ENCODE results near the gene ISY1. TPM values are rescaled to one million over a fixed set of nuclear protein-coding genes. Genes with fewer than 3 reads are reported as not detected.
"Not testable (repeated sequence)": the region's sequence is repeated elsewhere in the genome, so short reads cannot be mapped to it uniquely, and the experiment has no call there.

ISY1 gene
- total RNA-seq: 10 to 100 TPM; 27.0 to 32.0 TPM
- long read RNA-seq, transcript ISY1-203 (11 exons, 3,842 nt): major isoform, 22 of 30 reads
- long read RNA-seq, partial matches to known transcripts: 2 of 30 reads
- long read RNA-seq, other reads (novel, unspliced or antisense): 5 of 30 reads

DNA sequence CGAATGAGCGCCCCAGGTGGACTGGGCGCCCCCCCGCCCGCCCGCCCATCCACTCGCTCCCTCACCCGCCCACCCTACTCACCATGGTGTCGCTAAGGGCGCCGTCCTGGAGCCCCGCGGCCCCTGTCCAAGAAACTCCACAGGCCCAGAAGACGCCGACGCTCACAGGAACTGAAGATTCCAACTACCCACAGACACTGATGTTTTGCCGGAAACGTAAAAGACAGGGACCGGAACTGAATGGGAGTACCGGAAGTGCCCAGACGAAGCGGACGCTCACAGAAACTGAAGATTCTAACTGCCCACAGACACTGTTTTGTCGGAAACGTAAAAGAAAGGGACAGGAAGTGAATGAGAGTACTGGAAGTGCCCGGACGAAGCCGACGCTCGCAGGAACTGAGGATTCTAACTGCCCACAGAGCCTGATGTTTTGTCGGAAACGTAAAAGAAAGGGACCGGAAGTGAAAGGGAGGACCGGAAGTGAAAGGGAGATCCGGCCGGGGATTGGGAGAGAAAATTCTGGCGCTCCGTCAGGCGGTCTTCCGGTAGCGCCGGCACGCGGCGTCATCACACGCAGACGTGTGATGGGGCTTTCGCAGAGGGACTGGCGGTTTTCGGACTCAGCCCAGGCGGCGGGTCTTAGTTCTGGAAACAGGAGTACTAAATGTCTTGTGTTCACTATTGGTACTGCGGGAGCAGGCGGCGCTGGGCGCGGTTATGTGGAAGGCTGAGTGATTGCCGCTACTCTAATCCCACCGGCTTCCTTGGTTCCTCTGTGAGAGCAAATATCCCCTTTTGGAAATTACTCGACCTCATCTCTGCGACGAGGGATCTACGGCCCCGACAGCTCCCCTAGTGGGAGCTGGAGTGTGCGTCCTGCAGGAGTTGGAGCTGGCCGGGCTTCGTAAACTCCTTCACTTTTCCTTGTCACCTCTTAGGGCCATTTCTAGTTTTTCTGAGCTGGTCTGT lies at the start of gene ISY1:
TSS of gene ISY1 (minus strand) at position 173 of the 969 bp plus-strand sequence. CDS start at position 85, 88 bp downstream.
- DNase-seq: peak; percentile 88 to 90
- intact Hi-C loops (cut with DNase I, micrococcal nuclease): no loop called here
- peak; percentile 90 for ATAC-seq

DNA sequence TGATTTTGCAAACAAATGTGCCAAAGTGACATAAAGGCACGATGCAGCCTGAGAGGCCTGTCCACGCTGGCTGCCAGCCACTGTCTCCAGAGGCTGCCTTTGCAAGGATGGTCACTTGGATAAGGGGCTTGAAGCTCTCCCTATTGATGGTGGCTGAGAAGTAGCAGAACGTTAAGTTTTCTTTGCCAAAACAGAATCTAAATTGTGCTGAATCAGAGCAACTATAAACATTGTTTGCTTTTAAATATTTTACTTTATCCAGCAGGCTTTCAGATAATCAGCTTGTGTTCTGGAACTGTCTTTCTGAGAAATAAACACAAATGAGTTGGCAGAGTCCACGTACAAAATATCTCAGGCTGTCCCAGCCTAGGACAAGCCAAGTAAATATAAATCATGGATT lies 46.6 kb upstream of the ISY1 start:
- no peak for DNase-seq
- ATAC-seq: no peak
- intact Hi-C loops (cut with DNase I, micrococcal nuclease): no loop called here

DNA sequence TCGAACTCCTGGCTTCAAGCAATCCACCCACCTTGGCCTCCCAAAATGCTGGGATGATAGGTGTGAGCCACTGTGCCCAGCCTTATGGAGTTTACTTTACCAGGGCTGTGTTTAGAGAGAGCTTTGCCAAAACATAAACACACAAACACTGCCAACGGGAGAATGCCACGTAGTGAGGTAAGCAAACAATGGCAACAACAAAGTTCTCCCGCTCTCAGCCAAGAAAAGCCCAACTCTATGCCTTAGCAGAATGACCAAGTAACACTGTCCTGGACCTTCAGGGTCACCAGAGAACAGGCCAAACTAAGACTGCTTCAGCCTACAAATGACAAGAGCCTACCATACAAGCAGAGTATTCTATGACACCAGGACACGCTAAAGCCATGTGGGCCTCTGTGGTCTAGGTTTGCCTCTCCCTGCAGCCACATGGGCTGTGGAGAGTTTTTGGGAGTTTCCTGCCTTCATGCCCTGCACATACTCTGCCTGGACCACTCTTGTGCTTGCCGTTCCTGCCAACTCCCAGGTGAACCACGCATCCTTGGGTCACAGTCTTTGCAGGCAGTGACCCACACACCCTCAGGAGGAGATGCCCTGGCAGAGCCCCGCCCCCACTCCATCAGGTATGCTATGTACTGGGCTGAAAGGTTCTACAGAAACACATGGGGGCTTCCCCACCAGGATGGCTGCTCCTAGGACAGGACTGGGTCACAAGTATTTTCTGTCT lies 44.4 kb upstream of the ISY1 start:
- ATAC-seq (no peak), DNase-seq (no peak)
- intact Hi-C loops (cut with DNase I, micrococcal nuclease): no loop called here

DNA sequence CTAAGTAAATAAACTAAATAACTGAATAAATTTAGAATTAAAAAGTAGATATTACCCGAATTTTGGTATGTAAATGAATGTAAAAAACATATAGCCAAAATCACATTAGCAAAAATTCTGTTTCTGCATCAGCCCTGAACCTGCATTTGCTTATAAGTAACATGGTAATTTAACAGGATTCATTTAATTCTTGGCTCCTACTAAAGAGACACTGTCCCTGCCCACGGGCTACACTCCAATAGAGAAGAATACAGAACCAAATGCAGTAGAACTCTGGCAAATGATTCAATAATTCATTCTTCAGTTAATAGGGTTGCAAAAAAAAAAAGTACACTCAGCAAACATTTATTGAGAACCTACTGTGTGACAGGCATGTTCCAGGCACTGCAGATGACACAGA lies 43.6 kb upstream of the ISY1 start:
- intact Hi-C loops (cut with DNase I, micrococcal nuclease): no loop called here

DNA sequence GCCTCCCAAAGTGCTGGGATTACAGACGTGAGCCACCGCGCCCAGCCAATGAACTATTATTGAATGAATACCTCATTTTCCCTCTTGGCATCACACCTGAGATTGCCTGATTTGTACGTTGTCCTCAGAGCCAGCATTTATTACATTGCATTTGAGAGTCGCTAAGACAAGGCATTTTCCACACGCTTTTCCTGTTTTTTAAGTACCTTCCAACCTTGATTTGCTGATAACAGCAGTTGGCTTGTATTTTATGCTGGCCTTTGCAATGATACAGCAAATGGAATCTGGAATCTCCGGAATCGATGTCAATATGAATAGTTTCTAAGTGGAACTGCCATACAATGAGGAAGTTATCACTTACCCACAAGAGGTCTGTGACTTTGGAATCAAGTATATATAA lies 38.5 kb upstream of the ISY1 start:
- intact Hi-C loops (cut with DNase I, micrococcal nuclease): no loop called here
- ATAC-seq (no peak), DNase-seq (no peak)

More for the DNA sequence above, 43.6 kb upstream of the ISY1 start:
- ATAC-seq (no peak), DNase-seq (no peak)

DNA sequence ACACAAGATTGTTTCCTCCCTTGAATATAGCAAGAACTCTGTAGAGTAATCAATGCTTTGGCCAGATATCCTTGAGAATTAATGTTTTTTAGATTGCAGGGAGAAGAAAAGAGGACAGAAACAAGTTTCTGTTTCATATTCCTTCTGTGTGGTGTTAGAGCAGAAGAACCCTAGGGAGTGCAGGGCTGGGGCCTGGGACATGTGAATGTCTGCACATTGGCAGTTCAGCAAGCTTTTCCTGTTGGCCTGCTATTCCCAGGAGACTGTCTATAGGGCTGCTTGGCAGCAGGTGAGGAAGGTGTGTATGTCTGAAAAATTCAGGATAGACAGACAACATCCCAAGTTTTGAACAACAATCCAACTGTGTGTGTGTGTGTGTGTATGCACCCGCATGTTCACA lies 36.5 kb upstream of the ISY1 start:
- no peak for ATAC-seq
- intact Hi-C loops (cut with DNase I, micrococcal nuclease): no loop called here

DNA sequence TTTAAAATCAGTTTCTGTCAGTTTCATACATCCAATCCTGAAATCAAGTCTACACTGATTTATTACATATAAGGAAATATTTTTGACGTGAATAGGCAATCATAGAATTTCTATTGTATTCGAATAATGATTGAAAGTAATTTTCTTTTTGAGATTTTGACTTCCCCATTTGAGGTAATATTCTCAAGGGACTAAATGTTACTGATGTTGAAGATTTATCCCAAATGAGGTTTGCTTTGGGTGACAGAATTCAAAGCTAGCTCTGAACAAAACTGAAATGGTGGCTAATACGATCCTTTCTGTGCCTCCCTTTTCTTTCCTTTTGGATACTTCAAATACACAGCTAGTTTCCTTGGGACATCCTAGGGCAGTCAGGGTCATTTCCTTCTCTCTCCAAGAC lies 35.7 kb upstream of the ISY1 start:
- ATAC-seq: no peak
- no peak for DNase-seq
- intact Hi-C loops (cut with DNase I, micrococcal nuclease): no loop called here

More for the DNA sequence above, 36.5 kb upstream of the ISY1 start:
- DNase-seq: no peak

DNA sequence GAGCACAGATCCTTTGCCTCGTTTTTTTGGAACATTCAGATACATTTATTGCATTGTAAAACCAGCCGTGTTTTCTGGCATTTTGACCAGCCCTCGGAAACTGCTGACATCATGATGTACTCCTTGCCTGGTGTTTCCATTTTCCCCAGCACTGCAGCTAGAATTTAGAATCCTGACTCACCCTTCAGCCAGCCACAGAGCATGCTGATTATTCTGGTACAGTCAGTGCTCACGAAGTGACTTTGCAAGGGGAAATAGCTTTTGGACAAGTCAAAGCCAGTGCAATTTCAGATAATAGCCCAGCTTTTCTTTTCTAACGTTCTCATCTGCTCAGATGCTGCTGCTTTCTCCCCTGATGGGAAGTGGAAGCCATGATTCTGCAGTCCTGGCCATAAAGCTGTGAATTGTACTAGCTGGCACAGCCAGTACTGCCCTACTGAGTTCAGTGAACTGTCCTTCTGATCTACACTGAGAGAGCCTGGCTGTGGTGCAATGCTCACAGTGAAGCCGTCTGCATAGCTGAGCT lies 34.9 kb upstream of the ISY1 start:
- ATAC-seq: peak; percentile 87
- intact Hi-C loops (cut with DNase I, micrococcal nuclease): no loop called here
- DNase-seq: peak; percentile 9 to 49

DNA sequence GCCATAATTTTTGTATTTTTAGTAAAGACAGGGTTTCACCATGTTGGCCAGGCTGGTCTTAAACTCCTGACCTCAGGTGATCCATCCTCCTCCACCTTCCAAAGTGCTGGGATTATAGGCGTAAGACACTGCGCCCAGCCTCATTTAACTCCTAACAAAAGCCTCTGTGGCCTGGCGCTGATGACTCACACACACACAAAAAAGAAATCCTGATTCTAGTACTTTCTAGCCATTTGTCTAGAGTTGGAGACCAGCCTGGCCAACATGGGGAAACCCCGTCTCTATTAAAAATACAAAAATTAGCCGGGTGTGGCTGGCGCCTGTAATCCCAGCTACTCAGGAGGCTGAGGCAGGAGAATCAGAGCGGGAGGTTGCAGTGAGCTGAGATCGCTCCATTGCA lies 28.9 kb upstream of the ISY1 start:
- ATAC-seq; intact Hi-C loops (cut with DNase I, micrococcal nuclease); DNase-seq: not testable (repeated sequence)

DNA sequence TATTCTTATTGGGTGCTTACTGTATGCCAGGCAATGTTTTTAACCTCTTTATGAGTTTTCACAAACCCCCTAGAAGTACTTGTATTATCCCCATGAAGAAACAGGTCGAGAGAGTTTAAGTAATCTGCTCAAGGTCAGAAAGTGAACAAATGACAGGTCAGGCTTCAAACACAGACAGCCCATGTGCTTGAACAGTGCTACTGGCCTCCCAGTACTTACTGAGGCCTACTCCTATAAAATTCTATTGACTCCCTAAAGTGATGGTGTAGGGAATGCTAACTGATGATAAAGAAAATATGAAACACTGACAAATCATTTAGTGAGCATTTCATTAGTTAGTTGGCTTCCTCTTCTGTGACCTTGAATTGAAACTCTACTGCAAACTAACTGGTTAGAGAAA lies 27.0 kb upstream of the ISY1 start:
- DNase-seq (no peak), ATAC-seq (no peak)
- intact Hi-C loops (cut with DNase I, micrococcal nuclease): no loop called here

DNA sequence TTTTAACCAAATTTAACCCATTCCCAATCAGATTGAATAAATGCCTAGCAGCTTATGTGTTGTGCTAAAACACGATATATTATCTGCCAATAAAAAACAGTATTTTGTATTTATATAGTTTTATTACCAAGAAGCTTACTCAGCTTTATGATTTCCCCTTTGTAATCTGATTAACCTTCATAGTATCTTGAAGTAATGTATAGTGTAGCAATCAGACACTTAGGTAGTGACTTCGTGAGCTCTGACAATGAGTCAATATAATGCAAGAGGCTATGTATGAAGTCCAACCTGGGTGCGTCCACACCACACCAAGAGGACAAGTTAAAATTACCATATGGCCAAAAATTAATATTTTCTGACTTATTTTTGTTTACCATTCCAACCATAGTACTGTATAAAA lies 24.9 kb upstream of the ISY1 start:
- DNase-seq (no peak), ATAC-seq (peak; percentile 59)
- intact Hi-C loops (cut with DNase I, micrococcal nuclease): no loop called here

DNA sequence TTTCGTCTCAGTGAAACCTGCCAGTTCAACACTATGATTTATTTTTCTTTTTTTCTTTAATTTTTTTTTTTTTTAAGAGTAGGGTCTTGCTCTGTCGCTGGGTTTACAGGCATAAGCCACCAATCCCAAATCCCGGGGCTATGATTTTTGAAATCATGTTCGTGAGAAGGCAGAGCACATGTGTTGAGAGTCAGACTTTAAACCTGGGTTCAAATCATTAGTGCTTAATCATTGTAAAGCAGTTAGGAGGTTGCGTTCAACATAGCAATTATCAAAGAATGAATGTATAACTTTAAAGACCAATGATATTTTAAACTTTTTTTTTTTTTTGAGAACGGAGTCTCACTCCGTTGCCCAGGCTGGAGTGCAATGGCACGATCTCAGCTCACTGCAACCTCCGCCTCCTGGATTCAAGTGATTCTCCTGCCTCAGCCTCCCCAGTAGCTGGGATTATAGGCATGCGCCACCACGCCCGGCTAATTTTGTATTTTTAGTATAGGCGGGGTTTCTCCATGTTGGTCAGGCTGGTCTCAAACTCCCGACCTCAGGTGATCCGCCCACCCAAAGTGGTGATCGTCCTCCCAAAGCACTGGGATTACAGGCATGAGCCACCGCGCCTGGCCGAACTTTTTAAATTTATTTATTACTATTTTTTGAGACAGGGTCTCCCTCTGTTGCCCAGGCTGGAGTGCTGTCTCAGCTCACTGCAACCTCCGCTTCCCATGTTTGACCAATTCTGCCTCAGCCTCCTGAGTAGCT lies 24.1 kb upstream of the ISY1 start:
- intact Hi-C loops (cut with DNase I, micrococcal nuclease): loop anchor here in 1 of 2 donors (5.0 kb wide), 1 partner anchor 62 kb away; the partner anchor contains the start of gene COPG1
- ATAC-seq: not testable (repeated sequence)

DNA sequence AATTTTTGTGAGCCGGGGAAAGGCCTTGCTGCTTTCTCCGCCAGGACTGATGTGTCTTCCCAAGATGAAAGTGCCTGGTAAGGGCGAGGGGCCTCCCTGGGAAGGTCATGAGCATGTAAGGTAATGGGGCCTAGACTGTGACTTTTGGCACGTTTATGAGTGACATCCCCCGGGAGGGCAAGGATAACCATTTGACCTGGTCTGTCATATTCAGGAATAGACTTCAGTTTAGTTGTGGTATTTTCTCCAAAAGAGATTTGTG lies 23.5 kb upstream of the ISY1 start:
- peak; percentile 9 for ATAC-seq
- intact Hi-C loops (cut with DNase I, micrococcal nuclease): loop anchor here in 1 of 2 donors (5.0 kb wide), 1 partner anchor 63 kb away; the partner anchor contains the start of gene COPG1

More for the DNA sequence above, 24.1 kb upstream of the ISY1 start:
- not testable (repeated sequence) for DNase-seq

DNA sequence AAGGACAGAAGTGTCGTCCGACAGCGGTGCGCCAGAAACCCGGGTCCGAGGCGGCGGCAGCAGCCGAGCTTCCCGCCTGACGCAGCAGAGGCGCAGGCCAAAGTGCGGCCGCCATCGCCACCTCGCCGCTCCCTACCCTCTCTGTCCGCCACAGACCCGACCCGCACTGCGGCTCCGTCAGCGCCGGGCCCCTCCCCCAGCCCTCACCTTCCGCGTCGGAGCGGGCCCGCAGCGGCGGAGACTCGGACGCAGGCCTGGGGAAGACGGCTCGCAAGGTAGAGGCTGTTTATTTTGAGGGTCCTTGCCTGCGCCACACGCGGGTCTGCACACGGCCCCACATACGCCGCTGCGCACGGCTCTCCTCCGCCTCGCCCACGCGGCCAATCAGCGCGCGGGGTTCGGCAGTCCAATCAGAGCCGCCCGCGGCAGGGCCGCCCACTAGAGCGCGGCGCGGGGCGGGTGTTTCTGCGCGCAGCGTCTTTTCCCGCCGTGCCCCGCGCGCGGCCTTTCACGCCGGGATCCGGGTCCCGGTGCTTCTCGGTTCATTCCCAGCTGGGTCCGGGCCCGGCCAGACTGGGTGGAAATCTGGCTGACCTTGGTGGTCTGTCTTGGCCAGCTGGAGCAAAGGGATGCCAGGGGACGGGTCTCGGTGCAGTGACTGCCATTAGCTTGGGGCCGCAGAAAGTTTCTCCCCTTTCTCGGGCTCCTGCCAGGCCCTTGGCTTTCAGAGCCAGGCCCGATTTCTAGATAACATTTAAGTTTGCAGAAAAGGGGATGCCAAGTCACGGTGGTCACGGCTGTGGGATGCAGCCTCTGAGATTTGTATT lies 22.9 kb upstream of the ISY1 start, which contains the start of gene CNBP:
TSS of gene CNBP (minus strand) at position 328 of the 827 bp plus-strand sequence. CDS start 12,139 bp downstream, outside the sequence.
- ATAC-seq (peak; percentile 90), DNase-seq (peak; percentile 92 to 94)
- intact Hi-C loops (cut with DNase I, micrococcal nuclease): loop anchor here in 1 of 2 donors (5.0 kb wide), 1 partner anchor 64 kb away; the partner anchor contains the start of gene COPG1

More for the DNA sequence above, 23.5 kb upstream of the ISY1 start:
- DNase-seq: no peak

DNA sequence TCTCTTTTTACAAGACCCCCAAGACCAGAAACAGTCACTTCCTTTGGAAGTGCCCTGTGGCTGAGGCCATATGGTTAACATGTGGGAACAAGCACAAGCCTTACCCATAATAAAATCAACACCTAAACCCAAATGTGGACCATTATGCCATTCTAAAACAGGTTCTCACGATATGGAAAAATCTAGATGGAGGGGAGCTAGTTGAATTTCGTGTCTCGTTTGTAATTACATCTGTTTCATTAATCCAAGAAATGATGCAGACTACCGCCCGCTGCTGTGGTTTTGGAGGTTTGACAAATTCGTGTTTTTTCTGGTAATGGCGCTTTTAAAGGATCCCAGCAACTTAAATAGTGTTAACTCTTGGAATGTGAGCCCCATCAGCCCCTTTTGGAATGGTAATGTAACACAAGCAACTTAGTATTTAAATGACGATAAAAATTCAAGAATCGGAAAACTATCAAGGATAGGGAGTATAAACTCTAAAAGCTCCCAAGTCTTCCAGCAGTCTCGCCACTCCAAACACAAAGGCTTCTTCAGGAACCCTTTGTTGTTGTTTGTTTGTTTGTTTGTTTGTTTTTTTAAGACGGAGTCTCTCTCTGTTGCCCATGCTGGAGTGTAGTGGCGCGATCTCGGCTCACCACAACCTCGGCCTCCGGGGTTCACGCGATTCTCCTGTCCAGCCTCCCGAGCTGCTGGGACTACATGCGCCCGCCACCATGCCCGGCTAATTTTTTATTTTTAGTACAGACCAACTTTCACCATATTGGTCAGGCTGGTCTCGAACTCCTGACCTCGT lies 21.7 kb upstream of the ISY1 start:
- intact Hi-C loops (cut with DNase I, micrococcal nuclease): loop anchor here in 1 of 2 donors (5.0 kb wide), 1 partner anchor 65 kb away; the partner anchor contains the start of gene COPG1
- no peak for DNase-seq
- peak; percentile 1 for ATAC-seq

DNA sequence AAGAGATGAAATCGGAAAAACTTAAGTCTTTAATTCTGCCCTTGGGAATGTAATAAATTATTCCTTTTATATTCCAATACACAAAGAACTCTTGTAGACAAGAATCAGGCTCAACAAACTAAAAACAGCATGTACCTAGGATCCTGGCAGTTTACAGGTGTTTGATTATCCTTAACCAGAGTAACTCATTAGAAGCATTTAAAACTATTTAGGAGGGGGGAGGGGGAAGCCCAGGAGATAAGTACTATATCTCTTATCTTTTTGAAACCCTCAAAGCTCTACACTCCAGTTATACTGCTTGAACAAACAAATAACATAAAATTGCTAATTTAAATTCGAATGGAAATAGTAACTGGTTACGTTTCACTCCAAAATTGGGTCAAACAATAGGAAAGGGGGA lies 21.0 kb upstream of the ISY1 start:
- intact Hi-C loops (cut with DNase I, micrococcal nuclease): loop anchor here in 1 of 2 donors (5.0 kb wide), 1 partner anchor 65 kb away; the partner anchor contains the start of gene COPG1
- DNase-seq (no peak), ATAC-seq (no peak)

DNA sequence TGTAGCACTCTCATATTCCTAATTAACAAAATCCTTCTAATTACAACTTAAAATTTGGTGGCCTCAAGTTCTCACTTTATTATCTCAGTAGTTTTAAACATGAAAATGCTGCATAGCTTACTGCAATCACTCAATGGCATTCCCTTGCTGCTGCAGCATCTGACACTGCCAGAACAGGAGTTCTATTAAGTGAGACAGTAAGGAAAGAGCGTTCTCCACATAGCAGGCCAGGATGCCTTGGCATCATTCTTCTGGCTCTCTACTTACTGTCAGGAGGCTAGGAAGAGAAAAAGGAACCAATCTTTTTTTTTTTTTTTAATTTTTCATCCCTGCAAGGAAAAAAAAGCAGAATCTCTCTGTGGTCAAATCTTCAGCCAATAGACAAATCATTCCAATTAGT lies 19.6 kb upstream of the ISY1 start:
- ATAC-seq (no peak), DNase-seq (no peak)
- intact Hi-C loops (cut with DNase I, micrococcal nuclease): loop anchor here in 1 of 2 donors (5.0 kb wide), 1 partner anchor 67 kb away; the partner anchor contains the start of gene COPG1

All from left colon (tissue), 2 donors.